ENCODE results near the gene PPIF. TPM values are rescaled to one million over a fixed set of nuclear protein-coding genes. Genes with fewer than 3 reads are reported as not detected.

Gene PPIF
- total and polyA plus RNA-seq, 2 donors (not counting 1 experiment from before 2014, with no cell fraction given), result 50.4 to 100 TPM

GRCh38 chr10:79400146-79401004 lies 53.1 kb downstream of the PPIF start:
- H3K27me3 Mint-ChIP-seq, result no peaks in the 10 kb centered on the region
- ATAC-seq (ENCODE audit: low read depth), result no peak

More at GRCh38 chr10:79400146-79401004, 53.1 kb downstream of the PPIF start:
- H4K20me1 ChIP-seq (ENCODE audit: control insufficient read depth, insufficient read depth, low read length, poor library complexity, severe bottlenecking), result no peaks in the 10 kb centered on the region
- ChIA-PET POLR2A (no interaction called here), CTCF (interaction anchor here (1.5 kb wide), 1 partner anchor 26 kb away, joined by 4 read pairs; no protein-coding TSS in a partner anchor)
- H3K9me3 Mint-ChIP-seq (ENCODE audit: insufficient read depth), result no peaks in the 10 kb centered on the region
- H3K79me2 ChIP-seq (ENCODE audit: control insufficient read depth, insufficient read depth, low read length), result no peaks in the 10 kb centered on the region
- no peak overlapping the region for H3K27ac ChIP-seq (ENCODE audit: low read length in 2 of 2)
- no peaks in the 10 kb centered on the region for H3K4me1 ChIP-seq (ENCODE audit: control insufficient read depth in 2 of 2, insufficient read depth in 2 of 2, low read length in 2 of 2)
- TF ChIP-seq CTCF (IDR thresholded peaks at IDR 0.05), result peak; percentile 51
- TF ChIP-seq EZH2 (IDR thresholded peaks at IDR 0.05; ENCODE audit: borderline replicate concordance, insufficient read depth, low read depth, low read length, poor library complexity, severe bottlenecking), result no peak
- H3K4me3 Mint-ChIP-seq, result no peak overlapping the region
- no peaks in the 10 kb centered on the region for H3K36me3 ChIP-seq (replicated peaks in 1 of 2; ENCODE audit: control extremely low read depth in 1 of 2, control insufficient read depth in 1 of 2, extremely low read depth in 1 of 2, insufficient read depth in 2 of 2, low read length in 1 of 2)
- peaks cover 0 to 4% (median 1%) of the 10 kb centered on the region in 4 experiments for H3K27me3 ChIP-seq (replicated peaks in 1 of 4; ENCODE audit: control extremely low read depth in 1 of 4, control insufficient read depth in 3 of 4, insufficient read depth in 4 of 4, low read length in 3 of 4)
- no peak overlapping the region for H3K4me2 ChIP-seq (replicated peaks; ENCODE audit: low read depth, low read length, poor library complexity, severe bottlenecking)
- no peak overlapping the region for H3K27ac Mint-ChIP-seq
- no peak overlapping the region for H2AFZ ChIP-seq (ENCODE audit: insufficient read depth, low read depth, low read length, poor library complexity, severe bottlenecking)
- WGBS (ENCODE audit: insufficient coverage), result 90% methylated on average over 7 of the region's 11 CpGs
- H3K9ac ChIP-seq (ENCODE audit: low read length), result no peak overlapping the region
- no peaks in the 10 kb centered on the region for H3K9me3 ChIP-seq (ENCODE audit: control extremely low read depth in 1 of 3, control insufficient read depth in 2 of 3, insufficient read depth in 1 of 3, low read length in 2 of 3)
- peak; percentile 45 for DNase-seq
- intact Hi-C loops (cut with micrococcal nuclease), result loop anchor here (1.0 kb wide), 2 partner anchors 67 to 87 kb away; no protein-coding TSS in a partner anchor
- H3K4me1 Mint-ChIP-seq, result no peaks in the 10 kb centered on the region
- no peak overlapping the region for H3K4me3 ChIP-seq (ENCODE audit: control extremely low read depth in 1 of 5, extremely low read depth in 1 of 5, insufficient read depth in 1 of 5, low read depth in 2 of 5, low read length in 4 of 5)
